Stimulated activated CD8-positive, alpha-beta memory T cell treated with anti-CD3 and anti-CD28 coated beads, Interleukin-15, amount 100 ng/mL, for 1 hour (primary cell): ENCODE results near the gene CER1.

Experiments
- DNase-seq: peaks from one replicate; pipeline ENCODE4 v3.0.0-alpha.2; 2020; ENCODE audit warnings: low read depth

CER1 gene

GRCh38 chr9:14722391-14723035, at the start of gene CER1:
TSS of gene CER1 (minus strand) at chr9:14722733. CDS start at chr9:14722672, 61 bp downstream.
- no peak for DNase-seq

DNA sequence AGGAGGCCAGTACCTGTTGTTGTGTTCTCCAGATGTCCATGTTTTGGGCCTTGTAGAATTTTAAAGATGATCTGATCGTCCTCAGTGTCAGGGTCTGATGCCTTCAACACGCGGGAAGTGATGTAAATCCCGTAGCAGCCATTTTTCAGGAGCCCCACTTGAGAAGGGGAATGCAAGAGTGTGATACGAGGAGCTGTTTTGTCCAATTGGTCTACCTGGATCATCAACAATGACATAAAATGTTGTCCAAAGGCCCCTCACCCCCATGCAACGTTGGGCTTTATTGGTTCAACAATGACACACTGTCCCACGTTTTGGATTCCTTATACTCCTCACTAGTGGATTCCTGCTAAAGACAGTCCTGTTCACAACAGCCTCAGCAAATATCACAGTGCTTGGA, 48.1 kb upstream of the CER1 start:
- DNase-seq: no peak

DNA sequence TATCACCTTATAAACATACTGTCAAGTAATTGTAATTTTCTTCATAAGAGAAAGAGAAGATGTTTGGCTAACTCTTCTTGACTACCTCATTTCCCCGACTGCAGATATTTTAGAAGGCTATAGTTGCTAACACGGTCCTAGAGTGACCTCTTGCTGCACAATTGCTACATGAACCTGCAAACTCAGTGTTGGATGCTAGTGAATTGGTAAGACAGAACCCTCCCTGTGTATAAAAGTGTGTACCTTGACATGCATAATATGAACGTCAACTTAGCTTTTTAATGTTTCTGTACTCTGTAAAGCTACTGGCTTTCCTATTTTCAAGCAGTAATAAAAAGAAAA, 46.7 kb upstream of the CER1 start:
- no peak for DNase-seq

DNA sequence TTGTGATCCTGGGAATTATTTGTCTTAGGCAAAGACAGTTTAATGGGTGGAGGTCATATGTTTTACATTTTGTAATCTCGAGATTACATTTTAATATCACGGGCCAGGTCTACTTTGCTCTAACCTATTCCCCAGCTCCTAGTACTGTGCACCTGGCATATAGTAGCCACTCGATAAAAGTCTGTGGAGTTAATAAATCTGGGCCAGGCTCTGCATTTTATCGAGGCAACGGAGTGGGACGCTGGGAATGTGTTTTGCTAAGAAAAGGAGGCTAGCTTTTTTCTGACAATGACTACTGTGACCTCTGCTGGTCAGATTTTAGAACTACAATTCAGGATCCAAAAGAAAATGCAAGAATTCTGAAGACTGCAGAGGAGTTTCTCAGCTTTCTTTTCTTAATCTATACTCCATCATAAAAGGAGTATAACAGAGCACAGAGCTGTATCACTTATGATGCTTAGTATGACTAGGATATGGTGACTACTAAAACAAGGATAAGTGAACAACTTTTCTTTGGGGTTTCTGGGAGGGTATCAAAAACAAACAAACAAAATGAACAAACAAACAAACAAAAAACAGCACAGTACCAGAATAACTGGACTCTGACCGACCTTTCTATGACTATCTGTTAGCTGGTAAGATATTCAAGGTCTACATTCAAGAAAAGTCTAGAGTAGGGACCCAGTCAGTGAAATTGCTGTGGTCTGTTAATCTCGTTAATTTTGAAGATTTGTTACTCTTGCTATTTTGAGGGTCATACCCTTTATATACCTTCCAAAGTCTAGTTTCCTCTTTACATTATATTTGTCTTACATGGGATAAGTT, 46.1 kb upstream of the CER1 start:
- no peak for DNase-seq

DNA sequence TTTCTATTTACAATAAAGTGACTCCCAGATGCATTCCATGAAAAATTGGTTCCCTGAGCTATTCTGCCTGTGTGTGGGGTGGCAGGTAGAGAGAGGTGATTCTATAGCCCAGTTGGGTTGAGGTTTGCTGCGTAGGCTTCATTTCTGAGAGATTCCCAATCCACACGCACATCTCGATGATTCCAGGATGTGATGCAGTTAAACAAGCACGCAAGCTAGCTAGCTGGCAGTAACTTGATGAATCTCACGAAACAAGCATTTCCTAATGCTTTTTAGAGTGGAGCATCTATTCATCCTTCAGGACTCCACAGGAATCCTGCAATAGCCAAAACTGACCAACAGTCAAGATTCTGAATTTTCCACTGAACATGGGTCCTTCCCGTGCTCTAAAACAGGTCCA, 43.8 kb upstream of the CER1 start:
- no peak for DNase-seq

GRCh38 chr9:14761584-14761983, 39.1 kb upstream of the CER1 start:
- no peak for DNase-seq

GRCh38 chr9:14760060-14760459, 37.5 kb upstream of the CER1 start:
- DNase-seq: no peak

DNA sequence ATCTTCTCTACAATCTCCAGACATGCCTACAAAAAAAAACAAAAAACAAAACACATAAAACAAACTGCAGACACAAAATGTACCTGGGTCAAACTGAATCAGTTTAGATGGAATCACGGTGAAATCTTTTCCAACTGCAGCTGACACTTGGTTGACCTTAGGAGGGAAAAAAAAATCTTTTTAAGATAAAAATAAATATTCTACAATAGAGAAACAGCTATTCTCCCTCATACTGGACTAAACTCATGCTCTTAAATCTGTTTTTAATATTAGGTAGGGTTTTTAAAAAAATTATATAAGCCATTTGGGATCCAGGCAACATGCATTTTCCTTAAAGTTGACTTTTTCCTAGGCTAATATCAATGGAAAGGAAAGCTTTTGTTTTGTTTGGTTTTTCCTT, 33.8 kb upstream of the CER1 start:
- DNase-seq: no peak

DNA sequence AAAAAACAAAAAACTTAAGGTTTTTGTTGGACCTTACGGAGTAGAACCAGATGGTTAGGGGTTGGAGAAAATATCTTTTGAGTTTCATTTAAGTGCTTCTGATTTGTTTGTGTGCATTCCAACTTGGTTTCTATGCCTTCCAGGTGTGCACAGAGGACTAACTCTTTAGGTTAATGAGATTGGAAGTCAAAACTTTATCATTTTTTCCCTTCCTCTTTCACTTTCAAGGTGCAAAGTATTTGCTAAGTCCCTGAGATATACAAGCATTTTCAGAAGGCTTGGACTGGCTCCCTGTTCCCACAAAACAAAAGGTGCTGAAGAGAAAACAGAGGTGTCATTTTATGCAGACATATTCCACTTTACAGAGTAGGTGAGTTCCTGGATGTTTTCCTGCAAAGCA, 30.3 kb upstream of the CER1 start:
- no peak for DNase-seq

DNA sequence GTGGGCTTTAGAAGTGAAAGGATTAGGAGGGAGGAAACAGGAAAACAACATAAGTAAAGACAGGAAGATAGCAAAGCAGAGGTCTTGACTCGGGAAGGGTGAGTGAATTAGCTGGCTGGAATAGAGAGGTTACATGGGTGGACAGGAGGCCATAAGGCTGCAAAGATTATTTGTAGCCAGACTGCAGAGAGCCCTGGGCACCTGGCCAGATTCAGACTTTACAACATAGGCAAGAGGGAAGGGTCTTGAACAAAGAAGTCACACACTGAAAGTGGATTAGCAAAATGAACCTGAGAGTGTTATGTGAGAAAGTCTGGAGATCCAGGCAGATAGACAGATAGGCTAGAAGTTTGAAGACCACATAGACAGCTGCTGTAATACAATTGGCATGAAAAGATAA, 29.7 kb upstream of the CER1 start:
- DNase-seq: no peak

DNA sequence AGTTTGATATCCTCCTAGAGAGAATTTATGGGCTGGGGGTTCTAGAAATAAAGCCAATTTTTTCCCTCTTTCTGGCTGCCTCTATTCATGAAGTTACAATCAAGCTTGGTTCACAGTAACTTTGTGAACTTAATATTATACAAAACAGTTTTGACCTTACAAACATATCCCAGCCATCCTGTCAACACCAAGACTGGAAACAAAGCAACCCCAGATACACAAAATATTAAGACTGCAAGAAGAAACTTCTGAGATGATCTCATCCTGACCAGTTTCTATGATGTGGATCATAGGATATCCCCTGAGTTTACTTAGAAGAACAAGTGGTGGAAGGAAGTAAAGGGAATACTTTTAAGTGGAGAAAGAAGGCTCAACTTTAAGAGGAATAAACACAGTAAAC, 28.3 kb upstream of the CER1 start:
- no peak for DNase-seq

DNA sequence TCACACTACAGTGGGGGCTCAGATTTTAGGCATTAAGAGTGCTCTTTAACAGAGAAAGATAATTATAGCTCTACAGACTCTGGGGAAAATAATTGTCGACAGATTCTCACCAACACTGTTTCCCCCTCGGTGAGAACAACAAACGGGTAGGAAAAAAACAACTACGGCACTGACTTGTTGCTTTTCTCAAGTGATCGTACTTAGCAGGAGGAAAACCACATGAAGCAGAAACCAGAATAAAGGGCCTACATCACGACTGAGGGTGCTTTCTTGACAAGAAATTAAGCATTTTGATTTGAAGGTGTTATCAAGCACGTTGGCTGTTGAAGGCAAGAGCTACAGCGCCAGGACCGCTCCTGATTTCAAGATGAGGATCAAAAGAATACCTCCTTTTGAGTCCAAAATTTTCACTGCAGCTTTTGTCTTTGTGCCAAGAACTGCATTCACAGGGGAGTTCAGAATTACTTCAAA, 27.2 kb upstream of the CER1 start:
- DNase-seq: no peak

DNA sequence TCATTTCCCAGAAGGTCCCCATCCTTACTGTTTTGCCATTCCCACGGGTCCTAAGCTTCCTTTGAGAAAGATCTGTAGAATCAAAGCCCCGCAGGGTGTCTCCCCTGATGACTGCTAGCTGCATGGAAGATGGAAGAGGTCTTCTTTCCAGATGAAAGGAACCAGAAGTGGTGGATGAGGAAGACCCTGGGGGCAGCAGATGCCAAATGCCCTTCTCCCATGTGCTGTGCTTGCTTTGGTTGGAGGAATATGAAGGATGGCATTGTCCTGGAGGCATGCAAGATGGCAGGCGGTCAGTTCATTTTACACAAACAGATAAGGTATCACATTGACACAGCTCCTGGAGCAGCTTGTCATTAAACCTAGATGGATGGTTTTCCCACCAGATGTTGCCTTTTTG, 25.8 kb upstream of the CER1 start:
- DNase-seq: no peak

DNA sequence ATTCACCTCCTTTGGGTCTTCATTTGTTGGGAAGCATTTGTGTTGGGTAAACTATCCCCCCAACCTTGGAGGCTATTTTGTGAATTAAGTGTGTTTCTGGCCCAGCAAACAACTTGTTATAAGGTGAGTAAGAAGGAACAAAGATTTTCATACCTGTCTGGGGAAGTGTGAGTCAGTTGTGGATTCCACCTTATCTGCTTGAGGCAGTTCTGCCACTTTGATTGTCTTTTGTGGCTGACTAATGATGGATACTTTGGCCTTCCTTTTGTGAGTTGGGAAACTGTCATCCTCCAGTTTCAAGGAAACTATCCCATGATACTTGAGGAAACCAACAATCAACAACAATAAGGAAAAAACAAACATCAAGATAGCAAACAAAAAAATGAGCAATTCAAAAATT, 24.6 kb upstream of the CER1 start:
- DNase-seq: no peak

GRCh38 chr9:14746626-14747025, 24.1 kb upstream of the CER1 start:
- DNase-seq: no peak

DNA sequence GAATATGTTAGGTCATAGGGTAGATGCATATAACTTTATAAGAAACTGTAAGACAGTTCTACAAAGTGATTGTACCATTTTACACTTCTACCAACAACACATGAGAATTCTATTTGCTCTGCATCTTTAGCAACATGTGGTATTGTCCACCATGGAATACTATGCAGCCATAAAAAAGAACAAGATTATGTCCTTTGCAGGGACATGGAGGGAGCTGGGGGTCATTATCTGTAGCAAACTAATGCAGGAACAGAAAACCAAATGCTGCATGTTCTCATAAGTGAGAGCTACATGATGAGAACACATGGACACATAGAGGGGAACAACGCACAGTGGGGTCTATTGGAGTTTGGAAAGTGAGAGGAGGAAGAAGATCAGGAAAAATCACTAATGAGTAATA, 22.2 kb upstream of the CER1 start:
- DNase-seq: no peak

DNA sequence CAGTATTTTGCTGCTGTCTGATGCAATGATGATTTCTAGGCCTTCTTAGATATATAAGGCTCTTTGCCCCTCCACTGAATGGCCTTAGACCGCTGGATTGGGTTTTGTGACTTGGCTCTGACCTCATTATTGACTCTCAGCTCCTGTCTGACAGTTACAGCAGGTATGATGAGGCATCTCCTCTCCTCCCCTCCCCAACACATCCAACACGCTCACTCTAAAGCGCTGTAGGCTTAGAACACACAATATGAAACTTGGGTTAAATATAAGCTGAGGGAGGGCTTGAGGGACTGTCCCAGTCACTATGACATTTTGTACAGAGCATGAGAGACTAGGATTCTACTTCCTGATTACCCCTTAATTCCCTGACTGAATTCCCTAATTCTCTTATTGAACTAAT, 18.8 kb upstream of the CER1 start:
- no peak for DNase-seq

DNA sequence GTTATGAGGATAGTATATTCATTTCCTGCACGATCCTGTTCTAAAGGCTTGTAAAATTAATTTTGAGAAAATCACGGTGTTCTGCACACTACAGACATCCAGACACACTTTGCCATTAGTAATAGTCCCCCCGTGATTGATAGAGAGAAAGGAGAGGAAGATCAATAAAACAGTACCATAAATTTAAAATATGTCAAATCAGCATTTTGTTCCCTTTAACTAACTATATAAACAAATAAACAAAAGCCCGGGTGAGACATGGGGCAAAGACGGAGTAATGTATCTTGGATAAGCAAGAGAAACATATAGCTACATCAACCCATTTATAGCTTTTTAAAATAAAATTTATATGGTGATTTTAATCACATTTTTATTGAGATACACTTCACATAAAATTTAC, 10.6 kb upstream of the CER1 start:
- no peak for DNase-seq

DNA sequence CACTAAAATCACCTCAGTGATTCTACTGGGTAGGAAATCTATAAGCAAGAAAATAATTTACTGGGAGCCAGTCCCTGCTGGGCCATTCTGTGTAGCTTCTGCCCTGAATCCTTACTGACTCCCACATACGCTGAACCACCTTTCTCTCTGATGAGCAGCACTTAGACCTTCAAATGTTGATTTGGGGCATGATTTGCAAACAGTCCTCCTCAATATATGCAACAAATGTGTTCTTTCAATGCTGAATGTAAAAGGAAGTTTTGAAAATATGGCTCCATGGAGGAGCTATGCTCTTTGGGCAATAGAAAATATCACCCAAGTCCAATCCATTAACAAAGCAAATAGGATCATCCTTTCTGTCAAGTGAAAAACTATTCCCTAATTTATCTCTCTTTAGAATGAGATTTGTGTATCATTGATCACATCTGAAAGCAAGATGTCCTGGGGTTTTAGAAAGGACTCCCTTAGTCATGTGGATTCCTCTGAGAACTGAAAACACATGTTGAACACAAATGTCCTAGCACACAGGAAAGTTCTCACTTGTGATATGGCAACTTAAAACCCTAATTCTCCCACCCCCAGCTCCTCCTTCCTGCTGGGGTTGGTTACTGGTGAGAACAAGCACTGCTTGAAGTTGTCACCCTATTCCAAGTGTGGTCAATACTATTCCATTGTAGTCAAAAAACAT, 8.9 kb upstream of the CER1 start:
- no peak for DNase-seq

DNA sequence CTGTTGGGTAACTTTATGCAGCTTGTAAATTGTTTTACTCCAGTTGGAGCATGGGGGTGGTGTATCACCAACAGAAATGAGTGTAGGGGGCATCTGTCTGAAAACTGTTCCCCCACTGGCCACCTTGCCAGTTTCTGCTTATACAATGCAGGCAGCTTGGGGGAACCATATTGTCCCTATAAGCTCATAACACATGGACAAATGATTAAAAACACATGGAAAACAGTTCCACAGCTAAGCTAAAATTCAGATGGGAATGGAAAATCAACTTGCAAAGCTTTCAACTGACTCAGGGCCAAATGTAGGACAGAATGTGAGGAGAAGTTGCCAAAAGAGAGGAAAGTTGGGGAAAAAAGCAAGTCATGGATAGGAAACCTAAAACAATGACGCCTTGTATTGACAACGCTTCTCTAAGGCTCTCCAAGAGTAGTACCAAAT, 7.9 kb upstream of the CER1 start:
- DNase-seq: no peak

GRCh38 chr9:14723301-14723700, 768 bp upstream of the CER1 start:
- DNase-seq: no peak

DNA sequence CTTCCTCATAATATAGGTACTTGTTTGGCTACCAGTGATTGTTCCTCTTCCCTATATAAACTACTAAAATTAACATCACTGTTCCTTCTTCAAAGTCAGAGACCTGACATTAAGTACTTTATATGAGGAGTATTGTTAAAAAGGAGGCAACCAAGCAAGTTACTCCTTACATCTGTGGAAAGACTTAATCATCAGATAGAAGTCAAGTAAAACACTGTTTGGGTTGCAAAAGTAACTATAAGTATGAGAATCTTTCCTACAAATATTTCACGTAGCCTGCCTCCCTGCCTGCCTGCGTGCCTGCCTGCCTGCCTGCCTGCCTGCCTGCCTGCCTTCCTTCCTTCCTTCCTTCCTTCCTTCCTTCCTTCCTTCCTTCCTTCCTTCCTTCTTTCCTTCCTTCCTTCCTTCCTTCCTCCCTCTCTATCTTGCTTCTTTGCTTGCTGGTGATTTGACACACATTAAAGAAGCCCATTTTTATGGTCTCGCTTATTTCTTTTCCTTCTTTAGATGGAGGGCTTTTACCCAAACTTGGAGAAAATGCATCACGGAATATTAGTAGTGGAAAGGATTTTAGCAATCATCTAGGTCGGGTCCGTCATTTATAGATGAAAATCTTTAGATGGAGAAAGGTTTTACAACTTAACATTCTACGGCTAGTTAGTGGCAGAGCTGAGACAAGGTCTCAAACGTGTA, 3.2 kb downstream of the CER1 start:
- DNase-seq: no peak

DNA sequence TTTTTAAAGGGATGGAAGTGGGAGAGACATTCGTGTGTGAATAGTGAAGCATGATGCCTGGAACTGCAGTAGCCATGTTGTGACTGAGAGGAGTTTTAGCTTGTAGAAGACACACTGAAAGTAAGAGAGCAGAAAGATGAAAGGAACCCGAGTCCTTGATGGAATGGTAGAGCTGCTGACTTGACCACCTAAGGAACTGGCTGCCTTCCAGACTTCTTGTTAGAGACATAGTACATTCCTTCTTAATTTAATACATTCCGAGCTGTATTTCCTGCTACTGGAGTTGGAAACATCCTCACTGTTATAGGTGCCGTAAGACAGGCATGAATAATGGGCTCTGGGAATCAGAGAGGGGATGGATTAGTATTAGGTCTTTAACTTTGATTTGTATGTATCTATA, 7.4 kb downstream of the CER1 start:
- DNase-seq: no peak
